ENCODE measurements around the gene HERC2.

- TF ChIP-seq CTCF (IDR thresholded peaks at IDR 0.05 in 8 of 11, conservative IDR thresholded peaks at IDR 0.05 in 3 of 11) (no peak), POLR2AphosphoS5 (IDR thresholded peaks at IDR 0.05) (no peak), POLR2A (IDR thresholded peaks at IDR 0.05) (no peak)
Observed at GRCh38 chr15:28178727-28179126, 143.3 kb downstream of the HERC2 start.

Data from spleen (tissue), 7 donors.